Measurements from ENCODE around the gene CDCA4. TPM values are rescaled to one million over a fixed set of nuclear protein-coding genes. Genes with fewer than 3 reads are reported as not detected.
A peak's percentile ranks its signal among the peaks of the same experiment; 100 is the strongest.

The CDCA4 gene
- total and polyA plus RNA-seq, 10 of the 15 experiments (the other 5 are each of a cell fraction or from before 2014, with no cell fraction given), result 10.4 to 64.0 (median 52.1) TPM

- FAIRE-seq (no peak), DNase-seq (ENCODE audit: low read depth, low spot score) (no peak), ATAC-seq (peak; percentile 27)
- Histone ChIP-seq H4K20me1 (ENCODE audit: control insufficient read depth, insufficient read depth) (peaks cover 4% of the 10 kb centered on the region), H3K36me3 (ENCODE audit: control insufficient read depth in 2 of 2, insufficient read depth in 2 of 2, low read length in 1 of 2) (peaks cover 0 to 5% of the 10 kb centered on the region in 2 experiments; a peak in 3 of 4 replicates), H3K4me3 (peak overlapping the region; percentile 64), H3K79me2 (ENCODE audit: control insufficient read depth, insufficient read depth, low read length) (peaks cover 75% of the 10 kb centered on the region), H3K4me1 (ENCODE audit: control insufficient read depth, insufficient read depth, low read length) (peaks cover 69% of the 10 kb centered on the region), H3K9ac (ENCODE audit: control insufficient read depth, insufficient read depth, low read length) (peak overlapping the region; percentile 84), H3K9me3 (replicated peaks; ENCODE audit: control insufficient read depth, insufficient read depth, low read length) (no peaks in the 10 kb centered on the region), H3K27ac (ENCODE audit: control insufficient read depth, insufficient read depth) (peak overlapping the region; percentile 93), H3K4me2 (ENCODE audit: control insufficient read depth, insufficient read depth) (peak overlapping the region; percentile 98), H2AFZ (ENCODE audit: control insufficient read depth, low read depth, low read length) (no peak overlapping the region), H3K27me3 (replicated peaks in 1 of 2; ENCODE audit: control insufficient read depth in 2 of 2, insufficient read depth in 2 of 2, low read length in 1 of 2) (no peaks in the 10 kb centered on the region)
- intact Hi-C loops (cut with micrococcal nuclease; ENCODE audit: unreplicated experiment), result loop anchor here (1.0 to 10.0 kb wide), 3 partner anchors 22 to 420 kb away; partner anchors contain the start of genes CDCA4 and CRIP1
- ChIA-PET CTCF (interaction anchor here (0.9 to 11.9 kb wide), 7 partner anchors 10 to 81 kb away, joined by 3 to 114 read pairs (median 10); no protein-coding TSS in a partner anchor), POLR2A (interaction anchor here (0.6 to 3.1 kb wide), 10 partner anchors 8 to 312 kb away, joined by 3 to 23 read pairs (median 8); partner anchors contain the start of genes CDCA4 and SIVA1), SMC1A (ENCODE audit: uncharacterized antibody, unreplicated experiment) (interaction anchor here (0.7 to 7.8 kb wide), 7 partner anchors 11 to 46 kb away, joined by 3 to 47 read pairs (median 7); no protein-coding TSS in a partner anchor), RAD21 (ENCODE audit: unreplicated experiment) (interaction anchor here (1.0 to 5.3 kb wide), 10 partner anchors 9 to 45 kb away, joined by 3 to 27 read pairs (median 10); partner anchors contain the start of gene CDCA4)
- BruUV-seq (replicated peaks), result no TSS peak
- in situ Hi-C loops (cut with MboI), result no loop called here
- 0% methylated on average over 12 of the region's 12 CpGs for WGBS (ENCODE audit: insufficient coverage, insufficient replicate concordance, low lambda C conversion rate, missing lambda C conversion rate)
- peak; percentile 93 to 98 for TF ChIP-seq BHLHE40 (IDR thresholded peaks at IDR 0.05; ENCODE audit: borderline replicate concordance in 1 of 2, low read depth in 2 of 2, low read length in 1 of 2)
- TF ChIP-seq BMI1 (IDR thresholded peaks at IDR 0.05; ENCODE audit: borderline replicate concordance), result no peak
- peak; percentile 72 for TF ChIP-seq NR2F1 (conservative IDR thresholded peaks at IDR 0.05)
- TF ChIP-seq CREB1 (IDR thresholded peaks at IDR 0.05; ENCODE audit: low read depth), result no peak
- 0 out of 2 replicates have a peak, but pooled peaks have one; percentile 41 for TF ChIP-seq TARDBP (IDR thresholded peaks at IDR 0.05; ENCODE audit: borderline replicate concordance)
- TF ChIP-seq CBFB (IDR thresholded peaks at IDR 0.05; ENCODE audit: low read depth), result no peak
- 0 out of 2 replicates have a peak, but pooled peaks have one; percentile 28 for TF ChIP-seq MAX (IDR thresholded peaks at IDR 0.05; ENCODE audit: low read depth, low read length)
- peak; percentile 9 for TF ChIP-seq SP1 (IDR thresholded peaks at IDR 0.05; ENCODE audit: low read depth, low read length)
- no peak for TF ChIP-seq HDAC2 (IDR thresholded peaks at IDR 0.05)
- TF ChIP-seq DPF2 (IDR thresholded peaks at IDR 0.05), result peak; percentile 33; the same call in 1 of the 2 replicates
- peak; percentile 76; the same call in 1 of the 2 replicates for TF ChIP-seq MYB (IDR thresholded peaks at IDR 0.05; ENCODE audit: borderline replicate concordance, low read depth, low read length)
- peak; percentile 99 for TF ChIP-seq RAD51 (IDR thresholded peaks at IDR 0.05)
- no peak for TF ChIP-seq CHD4 (IDR thresholded peaks at IDR 0.05)
- peak; percentile 88 for TF ChIP-seq PRDM15 (CRISPR knock-in tag; IDR thresholded peaks at IDR 0.05)
- TF ChIP-seq CREM (IDR thresholded peaks at IDR 0.05; ENCODE audit: low read depth), result 0 out of 2 replicates have a peak, but pooled peaks have one; percentile 26
- TF ChIP-seq ATF3 (IDR thresholded peaks at IDR 0.05; ENCODE audit: borderline replicate concordance, extremely low read depth, low read depth, low read length), result peak; percentile 14; the same call in 1 of the 2 replicates
- TF ChIP-seq SREBF2 (IDR thresholded peaks at IDR 0.05; ENCODE audit: low read length), result 0 out of 2 replicates have a peak, but pooled peaks have one; percentile 18
- no peak; the same call in 1 of the 2 replicates for TF ChIP-seq POLR2AphosphoS5 (IDR thresholded peaks at IDR 0.05; ENCODE audit: low read length)
- no peak for TF ChIP-seq MEF2B (IDR thresholded peaks at IDR 0.05; ENCODE audit: partially characterized antibody, poor library complexity, severe bottlenecking)
- peak in 1 of 2 experiments; percentile 21; a peak in 1 of 4 replicates for TF ChIP-seq EP300 (IDR thresholded peaks at IDR 0.05; ENCODE audit: borderline replicate concordance in 1 of 2, control insufficient read depth in 1 of 2, low read depth in 2 of 2, low read length in 2 of 2)
- no peak for TF ChIP-seq SPI1 (IDR thresholded peaks at IDR 0.05; ENCODE audit: borderline replicate concordance, insufficient read depth, low read depth, low read length)
These were observed 43.8 kb upstream of the CDCA4 start for GRCh38 chr14:105064721-105065143.

Measured in GM12878 (cell line).